ENCODE measurements around the gene INTS14. TPM values are rescaled to one million over a fixed set of nuclear protein-coding genes. Genes with fewer than 3 reads are reported as not detected.

Gene INTS14
- total and polyA plus RNA-seq, 4 donors: 14.8 to 38.2 (median 28.8) TPM

DNA sequence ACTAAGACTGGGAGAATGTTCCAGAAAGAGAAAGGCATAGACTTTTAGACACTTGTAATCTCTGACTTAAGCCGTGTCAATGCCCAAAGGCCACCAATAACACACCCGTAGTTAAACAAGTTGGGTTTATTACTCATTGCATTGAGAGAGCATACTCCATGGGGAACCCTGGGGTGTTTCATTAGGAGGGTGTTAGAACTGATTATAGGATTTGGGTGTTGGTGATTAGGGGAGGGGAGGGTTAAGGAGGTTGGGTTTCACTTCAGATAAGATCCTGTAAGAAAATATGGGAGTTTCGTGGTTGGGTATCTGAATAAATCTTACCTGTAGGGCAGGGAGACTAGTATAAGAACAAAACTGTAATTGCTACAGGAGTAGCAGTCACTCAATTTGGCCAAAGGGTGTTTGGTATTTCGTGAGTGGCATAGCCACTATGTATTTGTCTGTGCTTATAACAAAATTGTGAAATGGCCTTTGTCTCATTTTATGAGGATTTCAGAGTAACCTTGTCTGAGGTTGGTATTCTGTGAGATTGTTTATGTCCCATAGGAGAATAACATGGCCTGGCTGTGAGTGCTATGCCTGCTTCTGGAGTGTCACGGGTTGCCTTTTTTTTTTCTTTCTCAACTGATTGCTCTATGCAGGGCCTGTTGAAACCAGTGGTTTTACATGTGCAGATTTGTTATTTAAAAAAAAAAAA lies 77.7 kb downstream of the INTS14 start:
- Histone ChIP-seq H3K27ac (ENCODE audit: low read depth in 1 of 2, low read length in 1 of 2) (no peak overlapping the region), H3K9me3 (ENCODE audit: control insufficient read depth in 4 of 4, insufficient read depth in 3 of 4, low read length in 3 of 4) (no peaks in the 10 kb centered on the region), H3K9ac (ENCODE audit: insufficient read depth in 1 of 2, low read length in 2 of 2) (peak overlapping the region; percentile 21 to 54), H3K27me3 (ENCODE audit: control insufficient read depth in 3 of 3, insufficient read depth in 3 of 3, low read length in 2 of 3) (no peaks in the 10 kb centered on the region), H3K36me3 (ENCODE audit: control insufficient read depth in 4 of 4, insufficient read depth in 4 of 4, low read length in 4 of 4) (peaks cover 0 to 4% (median 1%) of the 10 kb centered on the region in 4 donors), H3K4me3 (no peak overlapping the region), H3K4me1 (ENCODE audit: control insufficient read depth in 5 of 5, insufficient read depth in 5 of 5, low read length in 5 of 5) (peaks cover 2 to 44% (median 15%) of the 10 kb centered on the region in 5 donors)
- ATAC-seq (ENCODE audit: insufficient read depth, low FRiP score) (no peak), DNase-seq (peak in 1 of 3 donors; percentile 29)
- TF ChIP-seq, protein P1, sequence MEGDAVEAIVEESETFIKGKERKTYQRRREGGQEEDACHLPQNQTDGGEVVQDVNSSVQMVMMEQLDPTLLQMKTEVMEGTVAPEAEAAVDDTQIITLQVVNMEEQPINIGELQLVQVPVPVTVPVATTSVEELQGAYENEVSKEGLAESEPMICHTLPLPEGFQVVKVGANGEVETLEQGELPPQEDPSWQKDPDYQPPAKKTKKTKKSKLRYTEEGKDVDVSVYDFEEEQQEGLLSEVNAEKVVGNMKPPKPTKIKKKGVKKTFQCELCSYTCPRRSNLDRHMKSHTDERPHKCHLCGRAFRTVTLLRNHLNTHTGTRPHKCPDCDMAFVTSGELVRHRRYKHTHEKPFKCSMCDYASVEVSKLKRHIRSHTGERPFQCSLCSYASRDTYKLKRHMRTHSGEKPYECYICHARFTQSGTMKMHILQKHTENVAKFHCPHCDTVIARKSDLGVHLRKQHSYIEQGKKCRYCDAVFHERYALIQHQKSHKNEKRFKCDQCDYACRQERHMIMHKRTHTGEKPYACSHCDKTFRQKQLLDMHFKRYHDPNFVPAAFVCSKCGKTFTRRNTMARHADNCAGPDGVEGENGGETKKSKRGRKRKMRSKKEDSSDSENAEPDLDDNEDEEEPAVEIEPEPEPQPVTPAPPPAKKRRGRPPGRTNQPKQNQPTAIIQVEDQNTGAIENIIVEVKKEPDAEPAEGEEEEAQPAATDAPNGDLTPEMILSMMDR (IDR thresholded peaks at IDR 0.05; ENCODE audit: control extremely low read depth, extremely low read depth): no peak
- 65 to 72% methylated on average over 5 of the region's 5 CpGs for WGBS, 2 donors

DNA sequence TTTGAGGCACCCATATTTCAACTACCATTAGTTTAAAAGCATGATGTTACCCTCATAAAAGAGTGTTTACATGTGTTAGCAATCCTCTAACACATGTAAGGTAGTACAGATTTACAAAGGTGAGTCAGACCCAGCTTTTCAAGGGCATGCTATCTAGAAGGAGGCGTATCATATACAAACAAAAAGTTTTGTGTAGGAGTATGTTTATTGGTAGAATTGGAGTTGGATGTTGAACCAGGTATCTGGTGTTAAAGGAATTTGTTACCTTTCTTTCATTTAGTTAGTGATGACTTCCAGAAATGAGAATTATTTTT lies 78.2 kb downstream of the INTS14 start:
- TF ChIP-seq, protein P1 (IDR thresholded peaks at IDR 0.05; ENCODE audit: control extremely low read depth, extremely low read depth): no peak
- H3K27me3 ChIP-seq (ENCODE audit: control insufficient read depth in 3 of 3, insufficient read depth in 3 of 3, low read length in 2 of 3): no peaks in the 10 kb centered on the region
- no peaks in the 10 kb centered on the region for H3K9me3 ChIP-seq (ENCODE audit: control insufficient read depth in 4 of 4, insufficient read depth in 3 of 4, low read length in 3 of 4)
- peaks cover 2 to 44% (median 15%) of the 10 kb centered on the region in 5 donors for H3K4me1 ChIP-seq (ENCODE audit: control insufficient read depth in 5 of 5, insufficient read depth in 5 of 5, low read length in 5 of 5)
- ATAC-seq (ENCODE audit: insufficient read depth, low FRiP score): no peak
- peak overlapping the region in 1 of 2 donors; percentile 54 for H3K9ac ChIP-seq (ENCODE audit: insufficient read depth in 1 of 2, low read length in 2 of 2)
- WGBS, 2 donors: 69 to 92% methylated on average over 1 of the region's 1 CpG
- H3K27ac ChIP-seq (ENCODE audit: low read depth in 1 of 2, low read length in 1 of 2): no peak overlapping the region
- peaks cover 0 to 4% (median 1%) of the 10 kb centered on the region in 4 donors for H3K36me3 ChIP-seq (ENCODE audit: control insufficient read depth in 4 of 4, insufficient read depth in 4 of 4, low read length in 4 of 4)
- no peak for DNase-seq
- no peak overlapping the region for H3K4me3 ChIP-seq

DNA sequence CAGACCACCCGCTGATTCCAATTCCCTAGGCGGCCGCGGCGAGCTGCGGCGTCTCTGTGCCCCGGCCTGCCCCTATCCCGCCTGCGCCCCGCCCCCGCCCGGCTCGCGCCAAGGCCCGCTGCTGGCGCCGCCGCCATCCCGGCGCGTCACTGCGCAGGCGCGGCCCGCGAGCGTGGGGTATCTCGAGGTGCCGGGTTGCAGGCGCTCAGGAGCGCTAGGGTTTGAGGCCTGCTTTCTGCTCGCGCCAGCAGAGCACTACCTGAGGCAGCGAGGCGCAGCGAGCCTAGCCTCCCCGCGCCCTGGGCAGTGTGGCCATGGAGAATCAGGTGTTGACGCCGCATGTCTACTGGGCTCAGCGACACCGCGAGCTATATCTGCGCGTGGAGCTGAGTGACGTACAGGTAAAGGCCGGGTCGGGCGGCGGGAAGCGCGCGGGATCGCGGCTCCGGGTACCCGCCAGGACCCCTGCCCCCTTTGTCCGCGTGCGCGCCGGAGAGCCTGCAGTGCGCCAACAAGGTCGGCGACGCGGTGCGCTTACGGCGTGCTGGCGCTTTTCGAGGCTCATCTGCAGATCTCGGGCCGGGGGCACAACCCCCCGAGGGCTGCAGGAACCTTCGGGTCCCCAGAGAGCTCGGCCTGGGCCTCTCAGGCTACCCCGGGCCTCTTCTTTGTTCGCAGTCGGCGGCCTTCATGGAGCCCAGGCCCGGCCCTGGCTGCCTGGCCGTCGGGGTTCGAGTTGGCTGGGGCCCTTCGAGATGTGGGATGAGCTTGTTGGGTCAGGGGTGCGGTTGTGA lies 80.4 kb downstream of the INTS14 start, which contains the start of gene HACD3:
Gene HACD3 (plus strand): TSS at position 146 of the 794 bp plus-strand sequence. CDS start 169 bp downstream, at position 315.
- Histone ChIP-seq H3K27me3 (ENCODE audit: control insufficient read depth in 3 of 3, insufficient read depth in 3 of 3, low read length in 2 of 3) (no peaks in the 10 kb centered on the region), H3K4me1 (ENCODE audit: control insufficient read depth in 5 of 5, insufficient read depth in 5 of 5, low read length in 5 of 5) (peaks cover 3 to 55% (median 15%) of the 10 kb centered on the region in 5 donors), H3K4me3 (peak within 1 kb of the TSS; percentile 94), H3K9ac (ENCODE audit: insufficient read depth in 1 of 2, low read length in 2 of 2) (peak within 1 kb of the TSS; percentile 67 to 86), H3K27ac (ENCODE audit: low read depth in 1 of 2, low read length in 1 of 2) (peak within 1 kb of the TSS; percentile 74 to 82), H3K36me3 (ENCODE audit: control insufficient read depth in 4 of 4, insufficient read depth in 4 of 4, low read length in 4 of 4) (no peaks in the 10 kb centered on the region), H3K9me3 (ENCODE audit: control insufficient read depth in 4 of 4, insufficient read depth in 3 of 4, low read length in 3 of 4) (no peaks in the 10 kb centered on the region)
- DNase-seq (peak; percentile 90 to 93 (median 91)), ATAC-seq (ENCODE audit: insufficient read depth, low FRiP score) (peak; percentile 94)
- whole genome bisulfite sequencing, 2 donors: 0 to 1% methylated on average over 87 to 88 of the region's 88 CpGs
- TF ChIP-seq, protein P1 (IDR thresholded peaks at IDR 0.05; ENCODE audit: control extremely low read depth, extremely low read depth): no peak

Measured in lung (tissue), 12 donors.